Measurements from ENCODE around the gene TBC1D14. TPM values are rescaled to one million over a fixed set of nuclear protein-coding genes. Genes with fewer than 3 reads are reported as not detected.
A peak's percentile ranks its signal among the peaks of the same experiment; 100 is the strongest.

TBC1D14 gene
- total and polyA plus RNA-seq, 9 of the 15 experiments (the other 6 are each of a cell fraction or from before 2014, with no cell fraction given), result 2.1 to 59.6 (median 44.8) TPM

DNA sequence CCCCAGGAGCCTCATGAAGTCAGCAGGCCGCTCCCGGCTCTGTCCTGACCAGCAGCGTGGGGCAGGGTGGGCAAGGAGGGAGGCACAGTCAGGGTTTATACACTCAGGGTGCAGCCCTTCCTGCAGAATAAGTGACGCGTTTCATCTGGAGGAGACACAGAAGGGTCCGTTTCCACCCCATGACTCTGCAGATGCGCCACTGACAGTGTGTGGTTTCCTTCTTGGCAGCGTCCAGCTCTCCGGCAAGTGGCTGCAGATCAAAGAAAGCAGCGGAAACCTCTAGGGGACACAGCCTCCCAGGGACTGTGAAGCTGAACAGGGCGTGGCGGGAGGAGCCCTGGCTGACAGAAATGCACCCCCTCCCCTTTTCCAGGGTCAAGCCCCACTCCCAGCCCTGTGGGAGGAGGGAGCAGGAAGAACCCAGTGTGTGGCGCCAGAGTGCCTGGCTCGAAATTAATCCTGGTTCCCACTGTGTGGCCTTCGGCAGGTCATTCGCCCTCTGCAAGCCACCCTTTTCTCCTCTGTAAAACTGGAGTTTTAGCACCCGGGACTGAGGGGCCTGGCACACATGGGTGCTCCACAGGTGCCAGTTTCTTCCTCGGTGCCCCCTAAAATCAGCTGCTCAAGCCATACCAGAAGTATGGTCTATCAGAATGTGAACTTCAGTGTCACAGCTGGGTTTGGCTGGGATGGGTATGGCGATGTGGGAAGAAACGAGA is 17.3 kb upstream of the TBC1D14 start (continued):
- TF ChIP-seq POLR2G (IDR thresholded peaks at IDR 0.05; ENCODE audit: low read depth, low read length), result peak; percentile 65
- TF ChIP-seq ZNF239 (CRISPR knock-in tag; IDR thresholded peaks at IDR 0.05), result no peak
- TF ChIP-seq, protein P1, sequence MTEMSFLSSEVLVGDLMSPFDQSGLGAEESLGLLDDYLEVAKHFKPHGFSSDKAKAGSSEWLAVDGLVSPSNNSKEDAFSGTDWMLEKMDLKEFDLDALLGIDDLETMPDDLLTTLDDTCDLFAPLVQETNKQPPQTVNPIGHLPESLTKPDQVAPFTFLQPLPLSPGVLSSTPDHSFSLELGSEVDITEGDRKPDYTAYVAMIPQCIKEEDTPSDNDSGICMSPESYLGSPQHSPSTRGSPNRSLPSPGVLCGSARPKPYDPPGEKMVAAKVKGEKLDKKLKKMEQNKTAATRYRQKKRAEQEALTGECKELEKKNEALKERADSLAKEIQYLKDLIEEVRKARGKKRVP (CRISPR knock-in tag; IDR thresholded peaks at IDR 0.05), result no peak
- TF ChIP-seq HDAC8 (tag; IDR thresholded peaks at IDR 0.05), result no peak
- TF ChIP-seq MAFF (IDR thresholded peaks at IDR 0.05; ENCODE audit: low read length), result peak; percentile 46
- TF ChIP-seq, protein P2, sequence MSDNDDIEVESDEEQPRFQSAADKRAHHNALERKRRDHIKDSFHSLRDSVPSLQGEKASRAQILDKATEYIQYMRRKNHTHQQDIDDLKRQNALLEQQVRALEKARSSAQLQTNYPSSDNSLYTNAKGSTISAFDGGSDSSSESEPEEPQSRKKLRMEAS (CRISPR knock-in tag; IDR thresholded peaks at IDR 0.05), result no peak; the same call in 1 of the 2 replicates
- no peak for TF ChIP-seq NFATC3 (IDR thresholded peaks at IDR 0.05)
- no peak for TF ChIP-seq ZNF197 (CRISPR knock-in tag; IDR thresholded peaks at IDR 0.05; ENCODE audit: low read depth)
- no peak for TF ChIP-seq ZNF140 (CRISPR knock-in tag; IDR thresholded peaks at IDR 0.05)
- no peak for TF ChIP-seq ZKSCAN3 (CRISPR knock-in tag; IDR thresholded peaks at IDR 0.05)
- TF ChIP-seq, protein P3, sequence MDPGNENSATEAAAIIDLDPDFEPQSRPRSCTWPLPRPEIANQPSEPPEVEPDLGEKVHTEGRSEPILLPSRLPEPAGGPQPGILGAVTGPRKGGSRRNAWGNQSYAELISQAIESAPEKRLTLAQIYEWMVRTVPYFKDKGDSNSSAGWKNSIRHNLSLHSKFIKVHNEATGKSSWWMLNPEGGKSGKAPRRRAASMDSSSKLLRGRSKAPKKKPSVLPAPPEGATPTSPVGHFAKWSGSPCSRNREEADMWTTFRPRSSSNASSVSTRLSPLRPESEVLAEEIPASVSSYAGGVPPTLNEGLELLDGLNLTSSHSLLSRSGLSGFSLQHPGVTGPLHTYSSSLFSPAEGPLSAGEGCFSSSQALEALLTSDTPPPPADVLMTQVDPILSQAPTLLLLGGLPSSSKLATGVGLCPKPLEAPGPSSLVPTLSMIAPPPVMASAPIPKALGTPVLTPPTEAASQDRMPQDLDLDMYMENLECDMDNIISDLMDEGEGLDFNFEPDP (CRISPR knock-in tag; IDR thresholded peaks at IDR 0.05), result no peak
- no peak for TF ChIP-seq CBFB (CRISPR knock-in tag; IDR thresholded peaks at IDR 0.05)
- TF ChIP-seq, protein P4, sequence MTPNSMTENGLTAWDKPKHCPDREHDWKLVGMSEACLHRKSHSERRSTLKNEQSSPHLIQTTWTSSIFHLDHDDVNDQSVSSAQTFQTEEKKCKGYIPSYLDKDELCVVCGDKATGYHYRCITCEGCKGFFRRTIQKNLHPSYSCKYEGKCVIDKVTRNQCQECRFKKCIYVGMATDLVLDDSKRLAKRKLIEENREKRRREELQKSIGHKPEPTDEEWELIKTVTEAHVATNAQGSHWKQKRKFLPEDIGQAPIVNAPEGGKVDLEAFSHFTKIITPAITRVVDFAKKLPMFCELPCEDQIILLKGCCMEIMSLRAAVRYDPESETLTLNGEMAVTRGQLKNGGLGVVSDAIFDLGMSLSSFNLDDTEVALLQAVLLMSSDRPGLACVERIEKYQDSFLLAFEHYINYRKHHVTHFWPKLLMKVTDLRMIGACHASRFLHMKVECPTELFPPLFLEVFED (CRISPR knock-in tag; conservative IDR thresholded peaks at IDR 0.05), result no peak
- TF ChIP-seq GABPB1 (CRISPR knock-in tag; IDR thresholded peaks at IDR 0.05), result peak; percentile 53
- TF ChIP-seq, protein P5, sequence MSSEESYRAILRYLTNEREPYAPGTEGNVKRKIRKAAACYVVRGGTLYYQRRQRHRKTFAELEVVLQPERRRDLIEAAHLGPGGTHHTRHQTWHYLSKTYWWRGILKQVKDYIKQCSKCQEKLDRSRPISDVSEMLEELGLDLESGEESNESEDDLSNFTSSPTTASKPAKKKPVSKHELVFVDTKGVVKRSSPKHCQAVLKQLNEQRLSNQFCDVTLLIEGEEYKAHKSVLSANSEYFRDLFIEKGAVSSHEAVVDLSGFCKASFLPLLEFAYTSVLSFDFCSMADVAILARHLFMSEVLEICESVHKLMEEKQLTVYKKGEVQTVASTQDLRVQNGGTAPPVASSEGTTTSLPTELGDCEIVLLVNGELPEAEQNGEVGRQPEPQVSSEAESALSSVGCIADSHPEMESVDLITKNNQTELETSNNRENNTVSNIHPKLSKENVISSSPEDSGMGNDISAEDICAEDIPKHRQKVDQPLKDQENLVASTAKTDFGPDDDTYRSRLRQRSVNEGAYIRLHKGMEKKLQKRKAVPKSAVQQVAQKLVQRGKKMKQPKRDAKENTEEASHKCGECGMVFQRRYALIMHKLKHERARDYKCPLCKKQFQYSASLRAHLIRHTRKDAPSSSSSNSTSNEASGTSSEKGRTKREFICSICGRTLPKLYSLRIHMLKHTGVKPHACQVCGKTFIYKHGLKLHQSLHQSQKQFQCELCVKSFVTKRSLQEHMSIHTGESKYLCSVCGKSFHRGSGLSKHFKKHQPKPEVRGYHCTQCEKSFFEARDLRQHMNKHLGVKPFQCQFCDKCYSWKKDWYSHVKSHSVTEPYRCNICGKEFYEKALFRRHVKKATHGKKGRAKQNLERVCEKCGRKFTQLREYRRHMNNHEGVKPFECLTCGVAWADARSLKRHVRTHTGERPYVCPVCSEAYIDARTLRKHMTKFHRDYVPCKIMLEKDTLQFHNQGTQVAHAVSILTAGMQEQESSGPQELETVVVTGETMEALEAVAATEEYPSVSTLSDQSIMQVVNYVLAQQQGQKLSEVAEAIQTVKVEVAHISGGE (CRISPR knock-in tag; IDR thresholded peaks at IDR 0.05), result peak in 1 of 3 experiments; percentile 72; a peak in 2 of 6 replicates
- TF ChIP-seq RBM14 (IDR thresholded peaks at IDR 0.05; ENCODE audit: borderline replicate concordance, insufficient read depth, low read depth, low read length), result no peak
- no peak; the same call in none of the 2 replicates for TF ChIP-seq SMARCE1 (IDR thresholded peaks at IDR 0.05)
- TF ChIP-seq, protein P6, sequence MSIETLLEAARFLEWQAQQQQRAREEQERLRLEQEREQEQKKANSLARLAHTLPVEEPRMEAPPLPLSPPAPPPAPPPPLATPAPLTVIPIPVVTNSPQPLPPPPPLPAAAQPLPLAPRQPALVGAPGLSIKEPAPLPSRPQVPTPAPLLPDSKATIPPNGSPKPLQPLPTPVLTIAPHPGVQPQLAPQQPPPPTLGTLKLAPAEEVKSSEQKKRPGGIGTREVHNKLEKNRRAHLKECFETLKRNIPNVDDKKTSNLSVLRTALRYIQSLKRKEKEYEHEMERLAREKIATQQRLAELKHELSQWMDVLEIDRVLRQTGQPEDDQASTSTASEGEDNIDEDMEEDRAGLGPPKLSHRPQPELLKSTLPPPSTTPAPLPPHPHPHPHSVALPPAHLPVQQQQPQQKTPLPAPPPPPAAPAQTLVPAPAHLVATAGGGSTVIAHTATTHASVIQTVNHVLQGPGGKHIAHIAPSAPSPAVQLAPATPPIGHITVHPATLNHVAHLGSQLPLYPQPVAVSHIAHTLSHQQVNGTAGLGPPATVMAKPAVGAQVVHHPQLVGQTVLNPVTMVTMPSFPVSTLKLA (conservative IDR thresholded peaks at IDR 0.05), result peak in 1 of 2 experiments; percentile 68; a peak in 2 of 4 replicates

Measured in K562 (cell line).